Loucy (cell line): ENCODE data around the gene KLHL25.

Experiments
- H2AFZ ChIP-seq: fragments of 200-600 bp; sonication (generic); 2 replicates; pipeline ENCODE4 v1.6.0; 2016; ENCODE audit warnings: antibody characterized with exemption, mild to moderate bottlenecking, low read length, moderate library complexity
- H3F3A ChIP-seq: fragments of 200-600 bp; 2 replicates; pipeline ENCODE4 v1.6.0; 2016; ENCODE audit warnings: antibody characterized with exemption, low read depth, mild to moderate bottlenecking
- H3K27me3 ChIP-seq: fragments of 200-600 bp; sonication (generic); 2 replicates; pipeline ENCODE4 v1.6.1; 2014; ENCODE audit warnings: low read length, mild to moderate bottlenecking; ENCODE audit not compliant: insufficient read depth, poor library complexity, severe bottlenecking
- H3K36me3 ChIP-seq: fragments of 200-600 bp; sonication (generic); 2 replicates; pipeline ENCODE4 v1.6.1; 2016; ENCODE audit warnings: low read length; ENCODE audit not compliant: insufficient read depth
- H3K4me1 ChIP-seq: fragments of 200-600 bp; sonication (generic); 2 replicates; pipeline ENCODE4 v1.5.1; 2014; ENCODE audit warnings: low read length, mild to moderate bottlenecking; ENCODE audit not compliant: insufficient read depth, poor library complexity, severe bottlenecking
- H3K4me2 ChIP-seq: fragments of 200-600 bp; sonication (generic); 2 replicates; pipeline ENCODE4 v1.6.0; 2014; ENCODE audit warnings: antibody characterized with exemption, low read length, low read depth, mild to moderate bottlenecking; ENCODE audit not compliant: poor library complexity, severe bottlenecking
- H3K4me3 ChIP-seq: fragments of 200-600 bp; sonication (generic); 2 replicates; pipeline ENCODE4 v1.5.1; 2014; ENCODE audit warnings: low read length, mild to moderate bottlenecking, mixed read lengths; ENCODE audit not compliant: poor library complexity, severe bottlenecking
- H3K79me2 ChIP-seq: fragments of 200-600 bp; sonication (generic); 2 replicates; pipeline ENCODE4 v1.6.1; 2014; ENCODE audit warnings: low read length; ENCODE audit not compliant: insufficient read depth
- H3K9ac ChIP-seq: fragments of 200-600 bp; sonication (generic); 2 replicates; pipeline ENCODE4 v1.6.0; 2014; ENCODE audit warnings: mild to moderate bottlenecking, low read depth, low read length, moderate library complexity; ENCODE audit not compliant: poor library complexity, severe bottlenecking
- H3K9me2 ChIP-seq: fragments of 200-600 bp; sonication (generic); replicated peaks from 2 replicates; pipeline ENCODE4 v1.6.1; 2016; ENCODE audit warnings: low read depth, low read length, mixed read lengths
- H3K9me3 ChIP-seq: fragments of 200-600 bp; sonication (generic); 2 replicates; pipeline ENCODE4 v1.6.1; 2014; ENCODE audit warnings: mild to moderate bottlenecking, antibody characterized with exemption, low read length, low read depth; ENCODE audit not compliant: insufficient read depth
- H4K20me1 ChIP-seq: fragments of 200-600 bp; sonication (generic); 2 replicates; pipeline ENCODE4 v1.6.0; 2014; ENCODE audit warnings: antibody characterized with exemption, low read length, mild to moderate bottlenecking; ENCODE audit not compliant: insufficient read depth, poor library complexity, severe bottlenecking
- CTCF ChIP-seq: fragments of 200-600 bp; sonication (generic); conservative IDR thresholded peaks from 2 replicates; pipeline ENCODE4 v1.5.1; 2014; ENCODE audit warnings: mild to moderate bottlenecking, antibody characterized with exemption, low read length
- EZH2phosphoT487 ChIP-seq: fragments of 200-600 bp; IDR thresholded peaks from 2 replicates; pipeline ENCODE4 v1.6.1; 2018; ENCODE audit warnings: antibody characterized with exemption, mild to moderate bottlenecking, moderate library complexity, borderline replicate concordance

KLHL25 gene

GRCh38 chr15:85779249-85779648, 15.5 kb downstream of the KLHL25 start:
- no peaks in the 10 kb centered on the region for H3K36me3 ChIP-seq
- no peaks in the 10 kb centered on the region for H3K9me3 ChIP-seq
- TF ChIP-seq CTCF (no peak), EZH2phosphoT487 (no peak)
- no peak overlapping the region for H3K9ac ChIP-seq
- H4K20me1 ChIP-seq = no peaks in the 10 kb centered on the region
- H3K9me2 ChIP-seq = no peaks in the 10 kb centered on the region
- H3K79me2 ChIP-seq = peaks cover 17% of the 10 kb centered on the region; the same call in 1 of the 2 replicates
- H2AFZ ChIP-seq = no peak overlapping the region
- H3K4me2 ChIP-seq = no peak overlapping the region
- H3K27me3 ChIP-seq = no peaks in the 10 kb centered on the region
- H3K4me1 ChIP-seq = peaks cover 4% of the 10 kb centered on the region
- H3F3A ChIP-seq = no peaks in the 10 kb centered on the region
- H3K4me3 ChIP-seq = no peak overlapping the region

- Histone ChIP-seq H3K9ac (no peak overlapping the region), H4K20me1 (no peaks in the 10 kb centered on the region), H3K9me3 (no peaks in the 10 kb centered on the region), H3F3A (no peaks in the 10 kb centered on the region), H3K4me2 (no peak overlapping the region), H3K36me3 (no peaks in the 10 kb centered on the region), H3K4me3 (no peak overlapping the region), H3K79me2 (peaks cover 17% of the 10 kb centered on the region; the same call in 1 of the 2 replicates), H3K9me2 (no peaks in the 10 kb centered on the region), H3K4me1 (peaks cover 4% of the 10 kb centered on the region), H3K27me3 (no peaks in the 10 kb centered on the region), H2AFZ (no peak overlapping the region)
- TF ChIP-seq EZH2phosphoT487 = no peak
- TF ChIP-seq CTCF = no peak
Measured at GRCh38 chr15:85778107-85778776, 16.5 kb downstream of the KLHL25 start.

- Histone ChIP-seq H3K4me3 (no peak overlapping the region), H3F3A (no peaks in the 10 kb centered on the region), H3K9me3 (no peaks in the 10 kb centered on the region), H3K27me3 (no peaks in the 10 kb centered on the region), H3K9ac (no peak overlapping the region), H3K4me1 (peaks cover 4% of the 10 kb centered on the region), H2AFZ (no peak overlapping the region), H4K20me1 (no peaks in the 10 kb centered on the region), H3K9me2 (no peaks in the 10 kb centered on the region), H3K36me3 (no peaks in the 10 kb centered on the region), H3K79me2 (peaks cover 17% of the 10 kb centered on the region; the same call in 1 of the 2 replicates), H3K4me2 (no peak overlapping the region)
- TF ChIP-seq CTCF = no peak
- no peak for TF ChIP-seq EZH2phosphoT487
Measured at GRCh38 chr15:85777250-85778106, 17.2 kb downstream of the KLHL25 start.
